Mesendoderm (in vitro differentiated cells): Measurements from ENCODE around the gene CCIN.
A peak's percentile ranks its signal among the peaks of the same experiment; 100 is the strongest.

Experiments used
- DNase-seq: peaks from one replicate; pipeline ENCODE4 v3.0.0; 2013
- H2AK5ac ChIP-seq: 2 replicates; pipeline ENCODE4 v1.6.1; 2013; ENCODE audit warnings: low read length, inconsistent platforms
- H2BK120ac ChIP-seq: 2 replicates; pipeline ENCODE4 v1.6.1; 2013; ENCODE audit warnings: low read depth, mild to moderate bottlenecking, low read length, moderate library complexity, mixed read lengths
- H2BK15ac ChIP-seq: replicated peaks from 2 replicates; pipeline ENCODE4 v1.6.1; 2013; ENCODE audit warnings: low read depth, mild to moderate bottlenecking, moderate library complexity
- H2BK5ac ChIP-seq: 2 replicates; pipeline ENCODE4 v1.6.1; 2013; ENCODE audit warnings: low read length, inconsistent platforms
- H3K18ac ChIP-seq: 2 replicates; pipeline ENCODE4 v1.6.1; 2013; ENCODE audit warnings: mild to moderate bottlenecking, low read length, mixed read lengths
- H3K23ac ChIP-seq: one replicate; pipeline ENCODE4 v1.6.1; 2013; ENCODE audit warnings: low read length
- H3K27ac ChIP-seq: 2 replicates; pipeline ENCODE4 v1.5.1; 2013; ENCODE audit warnings: low read depth, mild to moderate bottlenecking, inconsistent platforms, low read length, moderate library complexity
- H3K27me3 ChIP-seq: 2 replicates; pipeline ENCODE4 v1.6.1; 2013; ENCODE audit warnings: low read length, control low read depth, mild to moderate bottlenecking, inconsistent platforms; ENCODE audit not compliant: insufficient read depth, poor library complexity
- H3K36me3 ChIP-seq: 2 replicates; pipeline ENCODE4 v1.6.1; 2013; ENCODE audit warnings: low read length, inconsistent platforms; ENCODE audit not compliant: control insufficient read depth, insufficient read depth
- H3K4ac ChIP-seq: one replicate; pipeline ENCODE4 v1.6.1; 2013; ENCODE audit warnings: low read depth, mild to moderate bottlenecking, low read length, moderate library complexity
- H3K4me1 ChIP-seq: 2 replicates; pipeline ENCODE4 v1.6.1; 2013; ENCODE audit warnings: low read depth, low read length, inconsistent platforms; ENCODE audit not compliant: control insufficient read depth
- H3K4me2 ChIP-seq: 2 replicates; pipeline ENCODE4 v1.6.1; 2013; ENCODE audit warnings: low read length
- H3K4me3 ChIP-seq: 2 replicates; pipeline ENCODE4 v1.5.1; 2013; ENCODE audit warnings: mild to moderate bottlenecking, low read length
- H3K56ac ChIP-seq: one replicate; pipeline ENCODE4 v1.6.1; 2013; ENCODE audit warnings: low read length
- H3K79me1 ChIP-seq: 2 replicates; pipeline ENCODE4 v1.6.1; 2013; ENCODE audit warnings: low read length, inconsistent platforms
- H3K79me2 ChIP-seq: 2 replicates; pipeline ENCODE4 v1.6.1; 2013; ENCODE audit warnings: mild to moderate bottlenecking, low read length; ENCODE audit not compliant: control insufficient read depth, insufficient read depth
- H3K9ac ChIP-seq: 2 replicates; pipeline ENCODE4 v1.6.1; 2013; ENCODE audit warnings: low read length, inconsistent platforms
- H4K5ac ChIP-seq: one replicate; pipeline ENCODE4 v1.6.1; 2013; ENCODE audit warnings: low read length
- H4K8ac ChIP-seq: one replicate; pipeline ENCODE4 v1.6.1; 2013; ENCODE audit warnings: low read depth, mild to moderate bottlenecking, control low read depth, low read length, moderate library complexity
- WGBS: extraction: QIAGEN DNeasy Blood & Tissue Kit; methylation state at CpG from one replicate; pipeline ENCODE4 v1.1.7; 2013; ENCODE audit warnings: low lambda C conversion rate, missing lambda C conversion rate; ENCODE audit not compliant: insufficient coverage; ENCODE audit errors: extremely low coverage; 5-methylcytosine and 5-hydroxymethylcytosine counted together

The CCIN gene

DNA sequence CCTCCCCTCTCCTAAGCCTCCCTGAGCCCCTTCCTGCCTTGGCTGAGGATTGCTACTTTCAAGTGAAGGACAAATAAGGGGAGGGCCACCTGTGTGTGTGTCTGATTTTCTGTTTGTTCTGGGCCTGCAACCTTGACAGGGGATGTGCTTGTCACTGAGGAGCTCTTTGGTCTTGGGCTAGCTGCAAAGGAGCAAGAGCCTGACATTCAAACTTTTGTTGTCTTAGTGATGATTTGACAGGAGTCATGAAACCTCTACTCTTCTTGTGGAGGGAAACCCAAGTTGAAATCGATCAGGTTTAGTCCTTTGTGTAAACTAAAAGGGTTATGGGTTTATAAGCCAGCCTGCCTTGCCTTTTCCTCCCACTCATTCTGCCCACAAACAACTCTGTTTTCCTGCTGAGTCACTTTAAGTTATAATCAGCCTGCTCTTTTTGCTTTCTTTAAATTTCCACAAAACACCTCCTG, 38.4 kb downstream of the CCIN start:
- Histone ChIP-seq H3K4me3 (no peak overlapping the region), H3K23ac (no peak overlapping the region), H2BK15ac (no peak overlapping the region), H3K18ac (no peak overlapping the region), H3K79me2 (peaks cover 36% of the 10 kb centered on the region), H2BK120ac (no peak overlapping the region), H2BK5ac (no peak overlapping the region), H3K36me3 (peaks cover 26% of the 10 kb centered on the region), H3K4me2 (no peak overlapping the region), H4K8ac (no peak overlapping the region), H4K5ac (no peak overlapping the region), H3K4me1 (no peaks in the 10 kb centered on the region), H3K79me1 (peaks cover 36% of the 10 kb centered on the region), H3K27me3 (no peaks in the 10 kb centered on the region), H3K4ac (no peak overlapping the region), H3K9ac (no peak overlapping the region), H2AK5ac (no peak overlapping the region), H3K27ac (no peak overlapping the region), H3K56ac (no peak overlapping the region)
- WGBS, result no CpG with 5 or more reads among the region's 1 CpG
- peak; percentile 21 for DNase-seq

DNA sequence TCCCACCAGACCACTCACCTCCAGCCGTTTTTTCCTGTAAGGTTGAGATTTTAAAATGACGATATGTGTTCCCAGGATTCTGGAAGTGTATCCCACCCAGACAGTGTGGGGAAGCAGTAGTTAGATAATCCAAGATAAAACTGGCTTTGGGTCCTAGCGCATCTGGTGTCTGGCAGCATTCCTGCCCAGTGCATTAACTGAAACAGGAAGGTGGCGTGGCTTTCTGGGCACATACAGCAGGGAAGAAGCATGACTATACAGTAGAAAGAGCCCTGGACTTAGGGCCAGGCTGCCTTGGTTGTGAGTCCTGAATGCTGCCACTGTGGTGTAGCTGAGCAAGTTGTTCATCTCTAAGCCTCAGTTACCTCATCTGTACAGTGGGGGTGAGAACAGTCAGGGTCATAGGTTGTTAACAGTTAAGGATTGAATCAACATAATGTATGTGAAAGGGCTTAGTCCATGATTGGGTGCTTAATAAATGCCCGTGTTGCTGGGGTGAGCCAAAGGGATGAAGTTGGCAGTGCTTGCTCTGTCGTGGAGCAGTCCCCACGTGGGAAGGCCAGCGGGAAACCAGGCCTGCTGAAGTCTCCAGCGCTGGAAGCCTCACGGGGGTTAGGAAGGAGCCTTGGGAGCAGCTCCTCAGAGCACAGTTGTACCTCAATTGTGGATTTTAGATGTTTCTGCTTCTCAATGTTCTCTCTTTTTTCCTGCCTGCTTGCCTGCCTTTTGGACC, 39.5 kb downstream of the CCIN start:
- Histone ChIP-seq H3K9ac (no peak overlapping the region), H3K23ac (no peak overlapping the region), H3K27ac (no peak overlapping the region), H3K18ac (no peak overlapping the region), H3K4me1 (no peaks in the 10 kb centered on the region), H2BK120ac (no peak overlapping the region), H3K4ac (no peak overlapping the region), H4K5ac (no peak overlapping the region), H3K36me3 (peaks cover 26% of the 10 kb centered on the region), H3K4me3 (no peak overlapping the region), H3K79me1 (peaks cover 38% of the 10 kb centered on the region), H3K4me2 (no peak overlapping the region), H3K27me3 (no peaks in the 10 kb centered on the region), H3K79me2 (peaks cover 36% of the 10 kb centered on the region), H4K8ac (no peak overlapping the region), H3K56ac (no peak overlapping the region), H2BK5ac (no peak overlapping the region), H2AK5ac (no peak overlapping the region), H2BK15ac (no peak overlapping the region)
- no CpG with 5 or more reads among the region's 10 CpGs for WGBS
- no peak for DNase-seq

DNA sequence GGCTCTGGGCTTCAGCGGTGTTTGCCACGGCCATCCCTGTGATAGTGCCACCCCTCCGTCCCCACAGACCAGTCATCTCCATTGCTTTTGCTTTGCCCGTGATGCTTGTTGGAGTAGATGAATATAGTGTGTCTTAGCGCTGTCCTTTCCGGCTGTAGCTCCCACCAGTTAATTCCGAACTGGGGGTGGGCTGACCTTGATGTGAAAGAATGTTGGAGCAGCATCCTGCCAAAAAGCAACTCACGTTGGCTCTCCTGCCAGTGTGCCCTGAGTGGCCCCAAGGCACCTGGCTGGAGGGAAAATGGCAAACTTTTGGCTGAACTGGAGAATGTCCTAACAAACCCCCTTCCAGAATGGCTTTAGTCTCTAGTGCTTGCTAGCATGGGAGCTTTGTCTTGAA, 41.5 kb downstream of the CCIN start:
- WGBS, result no CpG with 5 or more reads among the region's 8 CpGs
- H2AK5ac ChIP-seq, result no peak overlapping the region
- H3K4me1 ChIP-seq, result no peaks in the 10 kb centered on the region

DNA sequence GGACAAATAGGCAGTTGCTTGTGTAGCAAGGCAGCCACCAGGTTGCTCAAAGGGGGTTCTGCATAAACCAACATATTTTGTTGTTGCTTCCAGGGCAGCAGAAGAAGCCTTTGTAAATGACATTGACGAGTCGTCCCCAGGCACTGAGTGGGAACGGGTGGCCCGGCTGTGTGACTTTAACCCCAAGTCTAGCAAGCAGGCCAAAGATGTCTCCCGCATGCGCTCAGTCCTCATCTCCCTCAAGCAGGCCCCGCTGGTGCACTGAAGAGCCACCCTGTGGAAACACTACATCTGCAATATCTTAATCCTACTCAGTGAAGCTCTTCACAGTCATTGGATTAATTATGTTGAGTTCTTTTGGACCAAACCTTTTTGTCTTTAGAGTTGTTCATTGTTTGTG, 42.3 kb downstream of the CCIN start:
- Histone ChIP-seq H3K79me1 (peaks cover 38% of the 10 kb centered on the region), H3K36me3 (peaks cover 21% of the 10 kb centered on the region), H3K56ac (no peak overlapping the region), H3K18ac (no peak overlapping the region), H3K23ac (no peak overlapping the region), H2BK5ac (no peak overlapping the region), H3K4me1 (no peaks in the 10 kb centered on the region), H3K27ac (no peak overlapping the region), H2BK15ac (no peak overlapping the region), H3K27me3 (no peaks in the 10 kb centered on the region), H2BK120ac (no peak overlapping the region), H3K4ac (no peak overlapping the region), H2AK5ac (no peak overlapping the region), H3K9ac (no peak overlapping the region), H4K8ac (no peak overlapping the region), H3K4me2 (no peak overlapping the region), H3K4me3 (no peak overlapping the region), H4K5ac (no peak overlapping the region), H3K79me2 (peaks cover 33% of the 10 kb centered on the region)
- no peak for DNase-seq
- WGBS, result no CpG with 5 or more reads among the region's 7 CpGs

More for the DNA sequence above, 41.5 kb downstream of the CCIN start:
- Histone ChIP-seq H3K56ac (no peak overlapping the region), H3K27ac (no peak overlapping the region), H3K18ac (no peak overlapping the region), H3K79me2 (peaks cover 33% of the 10 kb centered on the region), H3K4ac (no peak overlapping the region), H2BK5ac (no peak overlapping the region), H3K79me1 (peaks cover 40% of the 10 kb centered on the region), H2BK15ac (no peak overlapping the region), H2BK120ac (no peak overlapping the region), H3K36me3 (peaks cover 23% of the 10 kb centered on the region), H4K5ac (no peak overlapping the region), H3K27me3 (no peaks in the 10 kb centered on the region), H3K4me3 (no peak overlapping the region), H3K4me2 (no peak overlapping the region), H3K23ac (no peak overlapping the region), H4K8ac (no peak overlapping the region), H3K9ac (no peak overlapping the region)
- DNase-seq, result no peak

DNA sequence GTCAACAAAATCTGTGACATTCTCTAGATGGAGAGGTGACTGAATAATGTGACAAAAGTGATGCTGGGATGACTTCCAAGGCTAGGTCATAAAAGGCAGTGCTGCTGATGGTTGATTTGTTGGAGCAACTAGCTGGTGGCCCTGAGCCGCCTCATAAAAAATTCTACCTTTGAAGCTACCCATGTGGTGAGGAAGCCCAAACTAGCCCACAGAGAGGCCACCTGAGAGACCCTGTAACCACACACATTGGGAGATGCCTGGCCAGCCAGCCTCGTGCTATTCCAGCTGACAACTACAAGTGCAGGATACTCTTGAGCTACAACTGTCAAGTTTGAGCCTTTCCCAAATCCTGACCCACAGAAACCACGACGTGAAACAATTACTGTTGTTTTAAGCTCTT, 44.2 kb downstream of the CCIN start:
- DNase-seq, result no peak
- Histone ChIP-seq H3K4me1 (no peaks in the 10 kb centered on the region), H4K8ac (no peak overlapping the region), H3K4me2 (no peak overlapping the region), H3K27ac (no peak overlapping the region), H3K4me3 (no peak overlapping the region), H3K27me3 (no peaks in the 10 kb centered on the region), H2AK5ac (no peak overlapping the region), H3K4ac (no peak overlapping the region), H3K79me1 (peaks cover 29% of the 10 kb centered on the region), H2BK5ac (no peak overlapping the region), H2BK15ac (no peak overlapping the region), H3K36me3 (peaks cover 23% of the 10 kb centered on the region), H3K56ac (no peak overlapping the region), H3K79me2 (peaks cover 21% of the 10 kb centered on the region), H4K5ac (no peak overlapping the region), H3K23ac (no peak overlapping the region), H2BK120ac (no peak overlapping the region), H3K18ac (no peak overlapping the region), H3K9ac (no peak overlapping the region)
- WGBS, result no CpG with 5 or more reads among the region's 4 CpGs

DNA sequence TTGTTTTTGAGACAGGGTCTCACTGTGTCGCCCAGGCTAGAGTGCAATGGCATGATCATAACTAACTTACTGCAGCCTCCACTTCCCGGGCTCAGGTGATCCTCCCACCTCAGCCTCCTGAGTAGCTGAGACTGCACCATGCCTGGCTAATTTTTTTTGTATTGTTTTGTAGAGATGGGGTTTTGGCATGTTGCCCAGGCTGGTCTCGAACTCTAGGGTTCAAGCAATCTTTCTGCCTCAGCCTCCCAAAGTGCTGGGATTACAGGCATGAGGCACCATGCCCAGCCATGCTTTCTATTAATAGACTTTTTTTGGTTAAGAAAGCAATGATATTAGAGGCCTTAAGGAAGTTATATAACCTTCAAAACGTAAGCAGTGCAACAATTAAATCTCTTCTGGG, 44.8 kb downstream of the CCIN start:
- no peak overlapping the region for H4K8ac ChIP-seq
- no peak overlapping the region for H3K18ac ChIP-seq
- H3K27me3 ChIP-seq, result no peaks in the 10 kb centered on the region
- H2BK15ac ChIP-seq, result no peak overlapping the region
- H3K4ac ChIP-seq, result no peak overlapping the region
- H3K27ac ChIP-seq, result no peak overlapping the region
- no peaks in the 10 kb centered on the region for H3K4me1 ChIP-seq
- no CpG with 5 or more reads among the region's 4 CpGs for WGBS
- H2AK5ac ChIP-seq, result no peak overlapping the region
- H3K36me3 ChIP-seq, result peaks cover 18% of the 10 kb centered on the region
- H3K4me3 ChIP-seq, result no peak overlapping the region
- no peak overlapping the region for H2BK120ac ChIP-seq
- DNase-seq, result no peak
- peaks cover 15% of the 10 kb centered on the region for H3K79me2 ChIP-seq
- H3K23ac ChIP-seq, result no peak overlapping the region
- no peak overlapping the region for H3K9ac ChIP-seq
- H3K56ac ChIP-seq, result no peak overlapping the region
- H3K79me1 ChIP-seq, result peaks cover 23% of the 10 kb centered on the region
- no peak overlapping the region for H2BK5ac ChIP-seq
- H4K5ac ChIP-seq, result no peak overlapping the region
- H3K4me2 ChIP-seq, result no peak overlapping the region
